ENCODE measurements around the gene AACS.
"Not testable (repeated sequence)": the region's sequence is repeated elsewhere in the genome, so short reads cannot be mapped to it uniquely, and the experiment has no call there.

AACS gene

DNA sequence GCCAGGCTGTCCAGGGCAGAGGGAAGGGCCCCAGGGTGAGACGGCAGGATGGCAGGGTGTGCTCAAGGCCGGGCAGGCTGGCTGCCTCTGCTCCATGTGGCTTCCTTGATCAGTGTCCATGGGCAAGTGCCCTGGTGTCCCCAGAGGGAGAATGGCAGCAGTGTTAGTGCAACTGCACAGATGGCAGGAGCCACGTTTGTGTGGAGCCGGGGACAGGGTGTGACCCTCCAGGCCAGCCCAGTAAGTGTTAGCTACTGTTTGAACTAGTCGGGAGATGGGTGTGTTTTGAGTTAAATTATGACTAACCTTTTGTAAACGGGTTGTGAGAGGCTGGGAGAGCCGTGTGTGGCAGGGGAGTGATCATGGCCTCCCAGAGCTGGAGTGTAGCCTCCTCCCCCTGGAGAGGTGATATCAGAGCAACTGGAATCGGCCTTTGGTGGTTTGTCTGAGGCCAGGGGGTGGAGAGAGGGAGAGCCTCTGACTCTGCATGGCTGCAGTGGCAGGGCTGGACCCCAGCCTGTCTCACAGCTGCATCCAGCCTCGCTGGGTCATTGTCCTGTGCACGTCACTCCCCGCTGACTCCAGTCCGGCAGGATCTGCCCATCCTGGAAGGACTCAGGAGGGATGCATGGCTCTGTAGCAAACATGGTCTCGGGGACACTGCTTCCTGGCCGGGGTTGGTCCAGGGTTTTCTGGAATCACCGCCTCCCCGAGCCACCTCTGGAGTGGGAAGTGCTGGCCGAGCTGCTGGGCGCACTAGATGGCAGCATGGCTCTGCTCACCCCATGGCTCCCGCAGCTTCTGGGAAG lies 27.8 kb downstream of the AACS start:
- no peak for DNase-seq

GRCh38 chr12:125093681-125094330 lies 28.6 kb downstream of the AACS start:
- DNase-seq = no peak

DNA sequence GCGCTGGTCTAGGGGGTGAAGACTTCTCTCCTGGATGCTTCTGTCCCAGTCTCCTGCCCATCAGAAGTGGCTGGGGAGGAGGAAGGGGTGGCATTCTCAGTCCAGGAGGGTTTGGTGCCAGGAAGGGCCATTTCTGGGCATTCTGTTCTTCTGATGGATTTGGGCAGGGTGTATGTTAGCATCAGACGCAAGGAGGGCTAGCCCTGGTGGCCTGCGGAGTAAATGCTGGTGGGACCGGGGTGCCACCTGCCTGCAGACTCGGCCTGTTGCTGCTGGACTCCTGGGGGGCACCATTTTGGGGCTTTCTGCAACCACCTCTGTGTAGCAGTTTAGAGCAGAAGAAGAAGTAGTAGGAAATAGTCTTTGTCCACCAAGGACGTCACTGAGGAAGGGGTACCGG lies 31.7 kb downstream of the AACS start:
- no peak for DNase-seq

GRCh38 chr12:125097427-125097826 lies 32.2 kb downstream of the AACS start:
- no peak for DNase-seq

- DNase-seq = no peak
Measured at GRCh38 chr12:125098676-125099408, 33.6 kb downstream of the AACS start.

DNA sequence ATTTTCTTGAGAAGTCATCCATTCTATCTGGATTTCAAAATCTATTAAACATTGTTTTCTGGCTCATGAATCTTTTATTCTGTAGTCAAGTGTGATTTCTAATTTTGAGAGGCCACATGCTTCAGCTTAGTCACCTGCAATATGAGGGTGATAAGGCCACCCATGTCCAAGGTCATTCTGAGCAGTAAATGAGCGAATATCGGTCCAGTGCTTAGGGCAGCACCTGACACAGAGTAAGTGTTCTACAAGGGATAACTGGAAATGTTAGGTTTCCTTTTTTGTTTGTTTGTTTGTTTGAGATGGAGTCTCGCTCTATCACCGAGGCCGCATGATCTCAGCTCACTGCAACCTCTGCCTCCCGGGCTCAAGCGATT lies 34.2 kb downstream of the AACS start:
- DNase-seq = no peak

DNA sequence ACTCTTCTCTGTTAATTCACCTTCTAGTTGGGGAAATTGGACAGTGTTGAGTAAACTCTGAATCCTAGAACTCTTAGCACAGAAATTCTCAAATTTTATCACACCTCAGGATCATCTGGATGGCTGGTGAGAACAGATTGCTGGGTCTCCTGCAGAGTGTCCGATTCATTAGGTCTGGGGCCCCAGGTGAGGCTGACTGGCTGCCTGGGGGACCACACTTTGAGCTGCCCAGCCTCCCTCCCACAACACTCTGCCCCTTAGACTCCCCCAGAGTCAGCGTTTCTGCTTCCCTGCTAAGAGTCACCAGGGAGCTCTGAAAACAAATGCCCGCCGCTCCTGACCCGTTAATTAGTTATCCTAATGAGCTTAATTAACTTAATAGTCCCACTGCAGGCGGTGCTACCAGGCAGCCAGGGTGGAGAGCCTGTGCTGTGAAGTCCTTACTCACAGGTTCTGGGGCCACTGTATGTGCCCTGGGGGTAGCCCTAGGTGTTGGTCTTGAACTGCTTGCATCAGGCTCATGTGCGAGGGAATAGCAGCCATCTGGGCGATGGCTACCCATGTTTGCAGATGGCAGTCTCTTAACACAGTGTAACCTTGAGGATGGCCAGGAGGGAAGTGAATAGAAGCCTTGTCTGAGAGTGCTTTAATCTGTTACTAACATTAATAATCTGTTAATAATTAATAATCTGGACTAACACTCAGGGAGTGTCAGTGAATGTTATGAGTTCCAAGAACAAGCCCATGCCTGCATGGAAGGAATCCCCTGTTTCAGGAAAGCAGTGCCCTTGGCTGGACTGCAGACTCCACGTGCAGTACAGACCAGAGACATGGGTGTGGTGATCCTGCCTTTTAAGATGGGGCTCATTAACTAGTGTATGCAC lies 35.6 kb downstream of the AACS start:
- DNase-seq = no peak

DNA sequence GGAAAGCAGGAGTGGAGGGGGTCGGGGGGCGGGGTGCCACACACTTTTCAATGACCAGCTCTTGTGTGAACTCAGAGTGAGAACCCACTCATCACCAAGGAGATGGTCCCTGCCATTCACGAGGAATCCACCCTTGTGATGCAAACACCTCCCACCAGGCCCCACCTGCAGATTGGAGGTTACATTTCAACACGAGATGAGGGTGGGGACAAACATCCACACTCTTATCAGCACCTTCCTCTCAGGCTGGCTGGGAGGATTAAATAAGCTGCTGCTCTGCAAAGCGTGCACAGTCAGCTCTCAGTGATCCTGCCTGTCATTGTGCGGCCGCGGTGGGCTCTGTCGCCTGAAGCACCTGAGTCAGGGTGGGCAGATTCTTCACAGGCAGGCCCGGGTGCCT lies 39.7 kb downstream of the AACS start:
- DNase-seq = no peak

DNA sequence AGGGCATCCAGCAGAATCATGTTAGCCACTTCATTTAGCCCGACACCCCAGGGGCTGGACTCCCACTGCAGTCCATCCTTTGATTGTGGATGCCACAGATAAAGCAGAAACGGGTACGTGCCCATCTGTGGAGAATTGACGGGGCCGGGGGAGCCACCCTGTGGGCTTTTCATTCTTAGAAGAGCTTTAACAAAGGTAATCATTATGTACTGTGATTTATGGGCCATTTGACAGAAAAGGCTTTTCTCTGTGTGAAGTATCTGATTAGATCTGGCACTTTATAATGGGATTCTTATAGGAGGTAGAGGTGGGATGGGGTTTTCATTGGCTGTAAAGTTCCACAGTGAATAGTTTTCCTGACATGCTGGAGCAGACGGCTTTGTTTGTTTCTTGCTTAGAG lies 40.4 kb downstream of the AACS start:
- DNase-seq = no peak

DNA sequence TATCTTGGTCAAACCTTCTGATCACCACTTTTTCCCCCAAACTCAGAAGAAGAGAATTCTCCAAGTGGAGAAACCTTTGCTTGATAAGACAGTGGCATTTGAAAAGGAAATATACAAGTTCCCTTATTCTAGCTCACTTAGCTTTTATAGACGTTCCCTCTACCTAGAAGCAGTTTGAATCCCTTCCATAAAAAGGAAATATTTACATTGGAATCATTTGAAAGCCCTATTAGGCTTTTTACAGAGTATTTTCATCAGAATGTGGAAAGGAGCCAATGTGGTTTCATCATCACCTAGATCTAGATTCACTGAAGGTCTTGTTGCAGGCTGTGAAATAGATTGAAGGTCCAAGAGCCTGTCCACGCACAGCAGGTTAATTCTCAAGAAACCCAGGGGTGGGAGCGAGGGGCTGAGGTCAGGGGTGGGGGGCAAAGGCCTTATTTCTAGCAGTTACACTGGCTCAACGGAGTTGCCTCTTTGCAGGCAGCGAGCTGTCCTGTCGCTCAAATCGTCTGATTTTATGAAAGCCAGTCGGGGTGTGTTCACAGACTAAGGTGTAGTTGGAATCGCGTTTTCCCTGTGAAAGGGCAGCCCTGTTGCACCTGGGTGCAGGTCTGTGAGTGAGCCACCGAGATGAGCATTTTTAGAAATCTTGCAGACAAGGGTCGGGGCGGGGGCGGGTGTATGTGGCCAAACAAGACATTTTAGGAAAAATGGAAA lies 45.6 kb downstream of the AACS start:
- no peak for DNase-seq

DNA sequence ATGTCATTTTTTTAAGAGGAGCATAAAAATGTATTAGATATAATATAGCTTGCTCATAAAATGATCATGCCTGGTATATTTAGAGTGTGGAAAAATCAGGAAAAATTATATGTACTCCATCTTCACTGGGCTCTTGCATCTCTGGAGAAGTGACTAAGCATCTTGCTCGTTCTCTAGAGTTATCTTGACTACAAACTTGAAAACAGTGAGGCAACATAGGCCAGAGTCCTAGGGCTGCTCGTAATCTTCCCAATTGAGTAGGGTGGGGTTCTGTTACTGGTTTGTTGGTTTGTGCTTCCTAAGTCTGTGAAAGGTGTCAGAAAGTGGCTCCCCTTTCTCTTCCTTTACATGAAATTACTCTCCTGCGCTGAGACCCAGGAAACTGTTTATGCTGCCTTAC lies 46.2 kb downstream of the AACS start:
- no peak for DNase-seq

DNA sequence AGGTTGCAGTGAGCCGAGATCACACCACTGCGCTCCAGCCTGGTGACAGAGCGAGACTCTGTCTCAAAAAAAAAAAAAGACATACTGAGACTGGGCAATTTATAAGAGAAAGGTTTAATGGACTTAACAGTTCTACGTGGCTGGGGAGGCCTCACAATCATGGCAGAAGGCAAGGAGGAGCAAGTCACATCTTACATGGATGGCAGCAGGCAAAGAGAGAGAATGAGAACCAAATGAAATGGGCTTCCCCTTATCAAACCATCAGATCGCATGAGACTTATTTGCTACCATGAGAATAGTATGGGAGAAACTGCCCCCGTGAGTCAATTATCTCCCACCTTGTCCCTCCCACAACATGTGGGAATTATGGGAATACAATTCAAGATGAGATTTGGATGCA lies 47.4 kb downstream of the AACS start:
- not testable (repeated sequence) for DNase-seq

DNA sequence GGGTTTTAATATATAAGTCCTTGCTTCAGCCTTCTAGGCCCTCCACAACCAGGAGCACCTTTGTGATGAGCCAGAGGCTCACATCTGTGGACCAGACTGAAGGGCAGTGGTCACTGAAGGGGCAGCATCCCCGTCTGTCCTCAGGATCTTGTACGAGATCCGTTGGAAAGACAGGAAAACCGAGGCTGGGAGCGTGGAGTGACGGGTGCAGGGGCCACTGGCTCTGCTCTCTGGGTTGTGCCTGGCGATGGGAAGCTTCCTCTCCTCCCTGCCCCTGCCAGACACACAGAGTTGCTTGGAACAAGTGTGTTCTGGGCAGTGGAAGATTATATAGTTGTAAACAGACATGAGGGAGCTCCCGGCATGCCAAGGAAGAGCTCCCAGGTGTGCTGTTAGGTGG lies 48.0 kb downstream of the AACS start:
- no peak for DNase-seq

DNA sequence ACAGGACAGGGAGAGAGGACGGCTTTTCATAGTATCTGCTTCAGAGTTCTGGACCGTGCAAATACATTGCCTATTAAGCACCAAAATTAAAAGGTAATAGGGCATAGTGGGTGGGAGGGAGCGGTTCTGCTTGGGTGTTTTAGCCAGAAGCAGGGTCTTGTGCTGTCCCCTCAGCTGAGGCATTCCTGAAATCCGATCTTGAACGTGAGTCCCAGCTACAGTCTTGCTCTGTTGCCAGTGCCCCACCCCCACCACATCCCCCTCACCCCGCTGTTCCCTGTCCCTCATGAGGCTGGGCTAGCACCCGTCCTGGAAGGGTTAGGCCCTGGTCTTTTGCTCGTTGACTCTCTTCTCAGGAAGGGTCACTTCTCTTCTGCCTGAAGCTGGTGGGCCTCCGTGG lies 48.6 kb downstream of the AACS start:
- no peak for DNase-seq

- DNase-seq = no peak
Measured at GRCh38 chr12:125114365-125115141, 49.3 kb downstream of the AACS start.

- DNase-seq = no peak
Measured at GRCh38 chr12:125120566-125120965, 55.3 kb downstream of the AACS start.

DNA sequence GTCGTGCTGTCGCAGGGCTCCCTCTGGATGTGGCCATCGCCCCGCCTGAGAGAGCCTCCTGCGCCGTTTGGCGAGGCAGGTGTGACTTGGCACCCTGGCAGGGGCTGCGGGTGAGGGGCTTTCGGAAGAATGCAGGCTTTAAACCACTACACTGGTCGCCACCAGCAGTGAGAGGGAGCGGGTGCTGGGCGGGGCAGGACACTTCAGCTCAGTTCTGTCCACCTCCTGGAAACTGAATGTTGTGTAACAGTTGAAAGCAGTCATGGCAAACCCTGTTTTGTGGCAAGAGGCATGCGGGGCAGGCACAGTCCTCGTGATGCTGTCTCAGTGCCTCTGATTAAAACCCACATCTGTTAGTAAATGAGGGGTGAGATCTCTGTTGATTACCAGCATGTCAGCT lies 55.9 kb downstream of the AACS start:
- DNase-seq = no peak

- no peak for DNase-seq
Measured at GRCh38 chr12:125122668-125123067, 57.4 kb downstream of the AACS start.

- no peak for DNase-seq
Measured at GRCh38 chr12:125124320-125124966, 59.2 kb downstream of the AACS start.

DNA sequence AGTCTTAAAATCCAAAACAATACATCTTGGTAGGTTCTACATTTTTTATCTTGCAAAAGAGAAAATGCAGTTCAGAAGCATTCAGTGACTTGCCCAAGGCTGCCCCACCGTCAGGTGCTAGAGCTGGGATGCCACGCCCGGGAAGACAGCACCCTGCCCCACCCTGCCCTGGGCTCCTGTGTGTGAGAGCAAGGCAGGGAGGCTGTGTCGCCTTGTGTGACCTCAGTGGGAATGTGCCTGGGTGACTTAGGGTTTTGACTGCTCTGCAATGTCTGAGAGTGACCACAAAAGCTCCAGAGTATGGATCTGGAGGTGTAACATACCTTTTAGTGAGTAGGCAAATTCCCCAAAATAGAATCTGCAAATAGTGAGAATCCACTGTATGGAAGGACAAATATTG lies 60.0 kb downstream of the AACS start:
- no peak for DNase-seq
